WERI-Rb-1 (cell line): ENCODE data around the gene CAMTA1.

Experiments used
- DNase-seq: peaks from one replicate; pipeline ENCODE4 v3.0.0-alpha.2; 2020
- H3K27ac ChIP-seq: fragments of 250-450 bp; sonication (Bioruptor Pico); 2 replicates; pipeline ENCODE4 v1.5.1; 2020; ENCODE audit warnings: mild to moderate bottlenecking, moderate library complexity
- H3K27me3 ChIP-seq: fragments of 250-450 bp; sonication (Bioruptor Pico); 2 replicates; pipeline ENCODE4 v1.5.1; 2021; ENCODE audit warnings: mild to moderate bottlenecking, low read depth, moderate library complexity; ENCODE audit not compliant: insufficient read depth, severe bottlenecking
- H3K36me3 ChIP-seq: fragments of 250-450 bp; sonication (Bioruptor Pico); 2 replicates; pipeline ENCODE4 v1.5.1; 2020; ENCODE audit warnings: mild to moderate bottlenecking, moderate library complexity
- H3K4me3 ChIP-seq: 2 replicates; pipeline ENCODE4 v1.5.1; 2011; ENCODE audit warnings: low read depth, mild to moderate bottlenecking, control low read depth, low read length
- H3K9me3 ChIP-seq: fragments of 250-450 bp; sonication (Bioruptor Pico); 2 replicates; pipeline ENCODE4 v1.5.1; 2021; ENCODE audit warnings: mild to moderate bottlenecking, moderate library complexity; ENCODE audit not compliant: severe bottlenecking
- TF ChIP-seq, protein P1 (sequence below): IDR thresholded peaks from 2 replicates; pipeline ENCODE4 v1.5.1; 2011; ENCODE audit warnings: low read depth, mild to moderate bottlenecking, control low read depth, inconsistent platforms, low read length

The CAMTA1 gene

DNA sequence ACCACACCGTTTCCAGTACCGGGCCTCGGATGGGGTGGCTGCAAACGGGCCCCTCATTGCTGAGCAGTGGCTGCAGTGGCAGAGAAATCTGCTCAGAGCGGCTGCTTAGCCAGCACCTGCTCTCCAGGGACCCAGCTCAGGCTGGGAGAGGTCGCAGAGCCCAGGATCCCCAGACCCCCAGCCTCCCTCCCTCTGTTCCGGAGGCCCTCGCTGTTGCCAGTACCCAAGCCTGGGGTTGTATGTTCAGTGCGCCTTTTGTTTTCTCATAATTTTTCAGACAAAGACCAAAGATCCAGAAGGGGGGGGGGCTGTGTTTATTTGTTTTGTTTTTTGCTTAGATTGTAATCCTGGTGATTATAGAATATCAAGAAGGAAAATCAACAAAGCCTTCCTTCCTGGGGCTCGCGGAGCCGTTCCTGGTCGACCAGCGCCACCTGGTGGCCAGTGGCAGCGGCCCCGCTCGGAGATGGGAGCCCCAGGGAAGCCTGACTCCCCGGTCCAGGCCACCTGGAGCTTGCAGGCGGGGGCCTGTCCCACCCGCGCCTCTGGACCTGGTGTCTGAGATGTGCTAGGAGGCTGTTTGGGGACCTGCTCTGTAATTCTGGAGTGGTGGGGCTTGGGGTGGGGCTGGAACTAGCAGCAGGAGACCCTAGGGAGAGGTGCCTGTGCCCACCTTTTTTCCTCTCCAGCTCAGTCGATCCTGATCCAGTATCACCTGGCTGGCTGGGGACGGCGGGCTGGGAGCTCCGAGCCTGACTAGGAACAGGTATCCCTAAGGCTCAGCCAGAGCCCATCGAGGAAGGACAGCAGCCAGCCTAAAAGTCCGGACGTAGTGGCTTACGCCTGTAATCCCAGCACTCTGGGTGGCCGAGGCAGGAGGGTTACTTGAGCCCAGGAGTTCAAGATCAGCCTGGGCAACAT, 862.0 kb downstream of the CAMTA1 start:
- TF ChIP-seq, protein P1, sequence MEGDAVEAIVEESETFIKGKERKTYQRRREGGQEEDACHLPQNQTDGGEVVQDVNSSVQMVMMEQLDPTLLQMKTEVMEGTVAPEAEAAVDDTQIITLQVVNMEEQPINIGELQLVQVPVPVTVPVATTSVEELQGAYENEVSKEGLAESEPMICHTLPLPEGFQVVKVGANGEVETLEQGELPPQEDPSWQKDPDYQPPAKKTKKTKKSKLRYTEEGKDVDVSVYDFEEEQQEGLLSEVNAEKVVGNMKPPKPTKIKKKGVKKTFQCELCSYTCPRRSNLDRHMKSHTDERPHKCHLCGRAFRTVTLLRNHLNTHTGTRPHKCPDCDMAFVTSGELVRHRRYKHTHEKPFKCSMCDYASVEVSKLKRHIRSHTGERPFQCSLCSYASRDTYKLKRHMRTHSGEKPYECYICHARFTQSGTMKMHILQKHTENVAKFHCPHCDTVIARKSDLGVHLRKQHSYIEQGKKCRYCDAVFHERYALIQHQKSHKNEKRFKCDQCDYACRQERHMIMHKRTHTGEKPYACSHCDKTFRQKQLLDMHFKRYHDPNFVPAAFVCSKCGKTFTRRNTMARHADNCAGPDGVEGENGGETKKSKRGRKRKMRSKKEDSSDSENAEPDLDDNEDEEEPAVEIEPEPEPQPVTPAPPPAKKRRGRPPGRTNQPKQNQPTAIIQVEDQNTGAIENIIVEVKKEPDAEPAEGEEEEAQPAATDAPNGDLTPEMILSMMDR, result peak; percentile 83
- DNase-seq, result peak; percentile 71
- no peaks in the 10 kb centered on the region for H3K27me3 ChIP-seq
- no peaks in the 10 kb centered on the region for H3K36me3 ChIP-seq
- no peak overlapping the region for H3K4me3 ChIP-seq
- peak overlapping the region; percentile 64 for H3K27ac ChIP-seq
- peaks cover 4% of the 10 kb centered on the region for H3K9me3 ChIP-seq

DNA sequence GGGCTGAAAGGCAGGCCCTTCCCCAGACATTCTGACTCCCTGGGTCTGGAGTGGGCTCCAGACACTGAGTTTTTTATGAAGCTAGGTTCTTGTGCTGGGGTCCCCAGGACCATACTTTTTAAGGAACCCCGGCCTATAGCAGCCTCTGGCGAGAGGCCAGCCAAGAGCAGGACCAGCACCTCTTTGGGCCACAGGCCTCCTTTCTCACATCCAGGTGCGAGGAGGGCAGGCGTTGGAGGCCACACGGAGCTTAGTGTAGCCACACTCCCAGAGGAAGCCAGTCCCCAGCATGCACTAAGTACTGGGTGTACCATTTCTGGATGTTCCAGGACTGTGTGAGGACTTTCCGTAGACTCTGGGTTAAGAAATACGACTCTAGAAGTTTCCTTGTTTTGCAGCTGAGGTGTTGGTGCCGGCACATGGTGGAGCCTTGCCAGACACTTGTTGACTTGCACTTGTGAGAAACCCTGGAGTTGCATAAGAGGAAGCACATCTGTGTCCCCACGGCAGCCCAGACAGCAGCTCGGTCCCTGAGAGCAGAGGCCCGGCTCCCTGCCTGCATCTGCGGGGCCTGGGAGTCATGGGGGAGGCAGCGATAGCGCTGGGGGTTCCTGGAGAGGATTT, 863.6 kb downstream of the CAMTA1 start:
- TF ChIP-seq, protein P1, result no peak
- H3K36me3 ChIP-seq, result no peaks in the 10 kb centered on the region
- H3K4me3 ChIP-seq, result no peak overlapping the region
- H3K9me3 ChIP-seq, result peaks cover 4% of the 10 kb centered on the region
- H3K27ac ChIP-seq, result no peak overlapping the region
- H3K27me3 ChIP-seq, result no peaks in the 10 kb centered on the region
- no peak for DNase-seq

DNA sequence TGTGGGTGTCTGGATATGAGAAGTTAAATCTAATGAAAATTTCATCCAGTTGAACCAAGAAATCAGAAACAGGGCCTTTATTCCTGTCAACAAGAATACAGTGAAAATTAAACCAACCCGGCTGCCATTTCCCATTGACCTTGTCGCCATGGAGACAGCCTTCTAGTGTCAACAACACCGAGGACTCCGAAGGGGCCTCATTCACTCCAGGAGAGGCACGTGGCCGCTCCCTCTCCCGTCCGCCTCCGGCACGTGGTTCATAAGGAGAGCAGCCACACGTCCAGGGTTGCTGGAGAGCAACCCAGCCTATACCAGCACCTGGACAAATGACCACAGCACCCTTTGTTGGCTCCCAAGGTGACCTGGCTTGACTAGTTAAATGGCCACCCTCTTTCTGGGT, 865.5 kb downstream of the CAMTA1 start:
- H3K27ac ChIP-seq, result no peak overlapping the region
- H3K4me3 ChIP-seq, result no peak overlapping the region
- TF ChIP-seq, protein P1, result no peak
- no peaks in the 10 kb centered on the region for H3K9me3 ChIP-seq
- no peak for DNase-seq
- no peaks in the 10 kb centered on the region for H3K36me3 ChIP-seq
- H3K27me3 ChIP-seq, result no peaks in the 10 kb centered on the region

DNA sequence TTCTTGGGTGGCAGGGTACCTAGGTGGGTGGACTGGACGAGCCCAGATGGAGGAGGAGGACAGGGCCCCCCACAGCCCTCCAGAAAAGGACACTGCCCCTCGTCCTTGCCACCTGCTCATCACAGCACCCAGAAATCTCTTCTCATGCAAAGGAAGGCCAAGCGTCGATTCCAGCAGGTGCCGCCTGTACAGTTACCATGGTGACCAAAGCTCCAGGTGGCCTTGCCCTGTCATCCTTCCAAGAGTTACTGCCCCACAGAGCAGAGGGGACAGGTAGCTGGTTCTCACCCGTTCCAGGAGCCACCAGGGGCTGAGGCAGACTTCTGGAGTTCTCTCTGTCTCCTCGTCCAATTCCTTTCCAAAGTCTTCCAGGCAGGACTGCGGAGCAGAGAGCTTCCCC, 865.9 kb downstream of the CAMTA1 start:
- no peaks in the 10 kb centered on the region for H3K36me3 ChIP-seq
- H3K9me3 ChIP-seq, result no peaks in the 10 kb centered on the region
- no peaks in the 10 kb centered on the region for H3K27me3 ChIP-seq
- no peak overlapping the region for H3K27ac ChIP-seq
- no peak overlapping the region for H3K4me3 ChIP-seq
- DNase-seq, result no peak
- TF ChIP-seq, protein P1, result no peak

DNA sequence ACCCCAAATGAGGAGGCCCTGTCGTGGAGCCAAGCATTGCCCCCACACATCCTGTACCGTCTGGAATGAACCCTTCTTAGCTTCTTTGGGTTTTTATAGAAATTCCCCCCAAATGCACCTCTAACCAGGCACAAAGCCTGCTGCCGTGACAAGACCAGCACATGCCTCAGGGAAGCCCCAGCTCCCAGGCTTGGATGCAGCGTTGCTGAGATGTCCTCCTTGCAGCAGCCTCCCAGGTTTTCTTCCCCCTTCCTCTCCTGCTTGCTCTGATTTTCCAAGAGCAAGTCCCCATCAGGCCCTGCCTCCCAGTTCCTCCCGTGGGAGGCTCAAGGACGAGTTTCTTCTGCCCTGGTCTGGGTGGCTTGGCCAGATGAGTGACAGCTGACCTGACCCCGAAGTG, 866.8 kb downstream of the CAMTA1 start:
- Histone ChIP-seq H3K36me3 (no peaks in the 10 kb centered on the region), H3K27me3 (no peaks in the 10 kb centered on the region), H3K27ac (no peak overlapping the region), H3K9me3 (no peaks in the 10 kb centered on the region), H3K4me3 (no peak overlapping the region)
- DNase-seq, result no peak
- TF ChIP-seq, protein P1, result no peak
